ENCODE results near the gene MIB1.

GRCh38 chr18:21727702-21728101 is 12.9 kb upstream of the MIB1 start:
- TF ChIP-seq, protein P1, sequence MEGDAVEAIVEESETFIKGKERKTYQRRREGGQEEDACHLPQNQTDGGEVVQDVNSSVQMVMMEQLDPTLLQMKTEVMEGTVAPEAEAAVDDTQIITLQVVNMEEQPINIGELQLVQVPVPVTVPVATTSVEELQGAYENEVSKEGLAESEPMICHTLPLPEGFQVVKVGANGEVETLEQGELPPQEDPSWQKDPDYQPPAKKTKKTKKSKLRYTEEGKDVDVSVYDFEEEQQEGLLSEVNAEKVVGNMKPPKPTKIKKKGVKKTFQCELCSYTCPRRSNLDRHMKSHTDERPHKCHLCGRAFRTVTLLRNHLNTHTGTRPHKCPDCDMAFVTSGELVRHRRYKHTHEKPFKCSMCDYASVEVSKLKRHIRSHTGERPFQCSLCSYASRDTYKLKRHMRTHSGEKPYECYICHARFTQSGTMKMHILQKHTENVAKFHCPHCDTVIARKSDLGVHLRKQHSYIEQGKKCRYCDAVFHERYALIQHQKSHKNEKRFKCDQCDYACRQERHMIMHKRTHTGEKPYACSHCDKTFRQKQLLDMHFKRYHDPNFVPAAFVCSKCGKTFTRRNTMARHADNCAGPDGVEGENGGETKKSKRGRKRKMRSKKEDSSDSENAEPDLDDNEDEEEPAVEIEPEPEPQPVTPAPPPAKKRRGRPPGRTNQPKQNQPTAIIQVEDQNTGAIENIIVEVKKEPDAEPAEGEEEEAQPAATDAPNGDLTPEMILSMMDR (IDR thresholded peaks at IDR 0.05): no peak
- TF ChIP-seq POLR2A (IDR thresholded peaks at IDR 0.05): no peak
